Mesothelial cell of epicardium (in vitro differentiated cells): ENCODE data around the gene PHACTR2. TPM values are rescaled to one million over a fixed set of nuclear protein-coding genes. Genes with fewer than 3 reads are reported as not detected.
"Not testable (repeated sequence)": the region's sequence is repeated elsewhere in the genome, so short reads cannot be mapped to it uniquely, and the experiment has no call there.

Experiments
- DNase-seq, 2 experiments: peaks; one replicate each; pipeline ENCODE4 v3.0.0; 2021; ENCODE audit warnings: low spot score in 2 of 2; ENCODE audit not compliant: unreplicated experiment in 2 of 2
- H3K27ac Mint-ChIP-seq: 2 replicates; pipeline ENCODE4 v1.8.0; 2021; ENCODE audit warnings: mixed read lengths
- H3K27me3 Mint-ChIP-seq: 2 replicates; pipeline ENCODE4 v1.8.0; 2021; ENCODE audit warnings: low read depth, mixed read lengths
- H3K36me3 Mint-ChIP-seq: 2 replicates; pipeline ENCODE4 v1.8.0; 2021; ENCODE audit warnings: mixed read lengths
- H3K4me1 Mint-ChIP-seq: 2 replicates; pipeline ENCODE4 v1.8.0; 2021; ENCODE audit warnings: mixed read lengths
- H3K4me3 Mint-ChIP-seq: 2 replicates; pipeline ENCODE4 v1.8.0; 2021; ENCODE audit warnings: mild to moderate bottlenecking, moderate library complexity, mixed read lengths
- H3K9me3 Mint-ChIP-seq: 2 replicates; pipeline ENCODE4 v1.8.0; 2021; ENCODE audit warnings: mixed read lengths
- CTCF ChIP-seq: fragments of 200-600 bp; sonication (generic); IDR thresholded peaks from one replicate; pipeline ENCODE4 v1.5.0; 2021; ENCODE audit warnings: antibody characterized with exemption; ENCODE audit not compliant: unreplicated experiment
- total RNA-seq: library from RNA; stranded (reverse); gene quantifications from 3 replicates; pipeline ENCODE4 v1.2.1, GENCODE V29; 2021

Gene PHACTR2
- total RNA-seq, 1 donor from 2014 or later, result 124 TPM

- peaks cover 48% of the 10 kb centered on the region for H3K9me3 Mint-ChIP-seq
- no peak overlapping the region for H3K27ac Mint-ChIP-seq
- DNase-seq, result no peak
- H3K4me1 Mint-ChIP-seq, result no peaks in the 10 kb centered on the region
- no peaks in the 10 kb centered on the region for H3K27me3 Mint-ChIP-seq
- no peak for TF ChIP-seq CTCF
- peaks cover 21% of the 10 kb centered on the region for H3K36me3 Mint-ChIP-seq
- H3K4me3 Mint-ChIP-seq, result no peak overlapping the region
Measured at GRCh38 chr6:143872201-143872600, 194.4 kb downstream of the PHACTR2 start.

DNA sequence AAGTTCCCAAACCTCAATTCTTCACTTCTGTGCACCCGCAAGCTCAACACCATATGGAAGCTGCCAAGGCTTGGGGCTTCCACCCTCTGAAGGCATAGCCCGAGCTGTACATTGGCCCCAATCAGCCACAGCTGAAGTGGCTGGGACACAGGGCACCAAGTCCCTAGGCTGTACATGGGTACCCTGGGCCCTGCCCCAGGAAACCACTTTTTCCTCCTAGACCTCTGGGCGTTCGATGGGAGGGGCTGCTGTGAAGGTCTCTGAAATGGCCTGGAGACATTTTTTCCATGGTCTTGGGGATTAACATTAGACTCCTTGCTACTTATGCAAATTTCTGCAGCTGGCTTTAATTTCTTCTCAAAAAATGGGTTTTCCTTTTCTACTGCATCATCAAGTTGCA lies 195.8 kb downstream of the PHACTR2 start:
- H3K4me1 Mint-ChIP-seq, result not testable (repeated sequence)

DNA sequence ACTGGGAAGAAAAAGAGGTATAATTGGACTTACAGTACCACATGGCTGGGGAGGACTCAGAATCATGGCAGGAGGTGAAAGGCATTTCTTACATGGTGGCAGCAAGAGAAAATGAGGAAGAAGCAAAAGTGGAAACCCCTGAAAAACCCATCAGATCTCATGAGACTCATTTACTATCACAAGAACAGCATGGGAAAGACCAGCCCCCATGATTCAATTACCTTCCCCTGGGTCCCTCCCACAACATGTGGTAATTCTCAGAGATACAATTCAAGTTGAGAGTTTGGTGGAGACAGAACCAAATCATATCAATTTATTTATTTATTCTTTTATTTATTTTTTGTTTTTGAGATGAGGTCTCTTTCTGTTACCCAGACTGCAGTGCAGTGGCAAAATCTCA lies 196.7 kb downstream of the PHACTR2 start:
- not testable (repeated sequence) for H3K4me1 Mint-ChIP-seq, H3K27me3 Mint-ChIP-seq, DNase-seq, H3K4me3 Mint-ChIP-seq, H3K36me3 Mint-ChIP-seq, H3K27ac Mint-ChIP-seq
- peaks cover 51% of the 10 kb centered on the region for H3K9me3 Mint-ChIP-seq

More for the DNA sequence above, 195.8 kb downstream of the PHACTR2 start:
- H3K27me3 Mint-ChIP-seq, H3K27ac Mint-ChIP-seq, DNase-seq, H3K4me3 Mint-ChIP-seq: not testable (repeated sequence)
- H3K9me3 Mint-ChIP-seq, result peaks cover 50% of the 10 kb centered on the region
- peaks cover 13% of the 10 kb centered on the region for H3K36me3 Mint-ChIP-seq

- no peak for TF ChIP-seq CTCF
- Mint-ChIP-seq H3K4me3 (no peak overlapping the region), H3K9me3 (peaks cover 46% of the 10 kb centered on the region), H3K36me3 (peaks cover 6% of the 10 kb centered on the region), H3K4me1 (peaks cover 3% of the 10 kb centered on the region), H3K27ac (no peak overlapping the region), H3K27me3 (no peaks in the 10 kb centered on the region)
- DNase-seq, result no peak
Measured at GRCh38 chr6:143877584-143878271, 200.0 kb downstream of the PHACTR2 start.

GRCh38 chr6:143878272-143878760 lies 200.6 kb downstream of the PHACTR2 start:
- Mint-ChIP-seq H3K36me3 (peaks cover 6% of the 10 kb centered on the region), H3K9me3 (peaks cover 44% of the 10 kb centered on the region), H3K27ac (no peak overlapping the region), H3K4me3 (no peak overlapping the region), H3K4me1 (peaks cover 3% of the 10 kb centered on the region), H3K27me3 (no peaks in the 10 kb centered on the region)
- no peak for DNase-seq
- no peak for TF ChIP-seq CTCF

GRCh38 chr6:143880412-143880811 lies 202.6 kb downstream of the PHACTR2 start:
- no peak overlapping the region for H3K27ac Mint-ChIP-seq
- no peak overlapping the region for H3K4me3 Mint-ChIP-seq
- no peak for TF ChIP-seq CTCF
- DNase-seq, result no peak
- H3K4me1 Mint-ChIP-seq, result peaks cover 3% of the 10 kb centered on the region
- H3K9me3 Mint-ChIP-seq, result peaks cover 27% of the 10 kb centered on the region
- H3K36me3 Mint-ChIP-seq, result peaks cover 6% of the 10 kb centered on the region
- no peaks in the 10 kb centered on the region for H3K27me3 Mint-ChIP-seq

Other genes starting within 250 kb of the PHACTR2 start
- 14.2 to 16.5 TPM (median 15.2 TPM) in 3 replicates for gene ADAT2, start 227.3 kb upstream of the PHACTR2 start, total RNA-seq
- 20.8 to 25.2 TPM (median 21.3 TPM) in 3 replicates for gene PEX3, start 227.2 kb upstream of the PHACTR2 start, total RNA-seq
- 48.2 to 53.6 TPM (median 52.3 TPM) in 3 replicates for gene FUCA2, start 166.2 kb upstream of the PHACTR2 start, total RNA-seq
- 26.1 to 30.1 TPM (median 28.3 TPM) in 3 replicates for gene LTV1, start 165.4 kb downstream of the PHACTR2 start, total RNA-seq
- gene ZC2HC1B, start 186.5 kb downstream of the PHACTR2 start, total RNA-seq, result 0.29 TPM in 1 of 3 replicates, not detected in the others